H9 (cell line): ENCODE measurements around the gene GLUL. TPM values are rescaled to one million over a fixed set of nuclear protein-coding genes. Genes with fewer than 3 reads are reported as not detected.

ENCODE experiments used
- DNase-seq: peaks from one replicate; pipeline ENCODE4 v3.0.0-alpha.2; 2017
- H2AFZ ChIP-seq: one replicate; pipeline ENCODE4 v1.6.1; 2013; ENCODE audit warnings: mild to moderate bottlenecking, low read length, control low read depth, moderate library complexity
- H2AK5ac ChIP-seq: 2 replicates; pipeline ENCODE4 v1.6.1; 2013; ENCODE audit warnings: low read length, control low read depth, mixed read lengths; ENCODE audit not compliant: insufficient read length
- H2BK120ac ChIP-seq: one replicate; pipeline ENCODE4 v1.6.1; 2013; ENCODE audit warnings: low read depth, mild to moderate bottlenecking, low read length, control low read depth, inconsistent platforms; ENCODE audit not compliant: poor library complexity, severe bottlenecking
- H2BK12ac ChIP-seq: 2 replicates; pipeline ENCODE4 v1.6.1; 2013; ENCODE audit warnings: low read length, control low read depth, mixed read lengths, low read depth; ENCODE audit not compliant: insufficient read length
- H2BK15ac ChIP-seq: 2 replicates; pipeline ENCODE4 v1.6.1; 2013; ENCODE audit warnings: low read depth, low read length, control low read depth
- H2BK20ac ChIP-seq: one replicate; pipeline ENCODE4 v1.6.1; 2013; ENCODE audit warnings: low read depth, mild to moderate bottlenecking, low read length, control low read depth, inconsistent platforms; ENCODE audit not compliant: poor library complexity, severe bottlenecking
- H2BK5ac ChIP-seq: 2 replicates; pipeline ENCODE4 v1.6.1; 2013; ENCODE audit warnings: low read length, control low read depth, mixed read lengths; ENCODE audit not compliant: insufficient read length
- H3K14ac ChIP-seq: 2 replicates; pipeline ENCODE4 v1.6.1; 2013; ENCODE audit warnings: low read length, control low read depth; ENCODE audit not compliant: insufficient read depth
- H3K18ac ChIP-seq: 2 replicates; pipeline ENCODE4 v1.6.1; 2013; ENCODE audit warnings: low read depth, mild to moderate bottlenecking, mixed read lengths, low read length, control low read depth; ENCODE audit not compliant: insufficient read length
- H3K23ac ChIP-seq: 2 replicates; pipeline ENCODE4 v1.6.1; 2013; ENCODE audit warnings: low read length, control low read depth, mixed read lengths, low read depth; ENCODE audit not compliant: insufficient read length
- H3K23me2 ChIP-seq: 2 replicates; pipeline ENCODE4 v1.6.1; 2013; ENCODE audit warnings: low read depth, mild to moderate bottlenecking, mixed read lengths, low read length, control low read depth; ENCODE audit not compliant: insufficient read length, poor library complexity, severe bottlenecking
- H3K27ac ChIP-seq: 2 replicates; pipeline ENCODE4 v1.5.1; 2013; ENCODE audit warnings: low read length, control low read depth, mixed read lengths, low read depth; ENCODE audit not compliant: insufficient read length
- H3K27me3 ChIP-seq: 2 replicates; pipeline ENCODE4 v1.6.1; 2013; ENCODE audit warnings: low read length, control low read depth, inconsistent platforms; ENCODE audit not compliant: insufficient read depth
- H3K4ac ChIP-seq: 2 replicates; pipeline ENCODE4 v1.6.1; 2013; ENCODE audit warnings: low read depth, mild to moderate bottlenecking, control low read depth, inconsistent platforms, low read length, moderate library complexity
- H3K4me1 ChIP-seq: 2 replicates; pipeline ENCODE4 v1.6.1; 2013; ENCODE audit warnings: low read length, control low read depth, inconsistent platforms; ENCODE audit not compliant: insufficient read depth
- H3K4me2 ChIP-seq: 2 replicates; pipeline ENCODE4 v1.6.1; 2013; ENCODE audit warnings: low read length, control low read depth, mixed read lengths; ENCODE audit not compliant: insufficient read length, insufficient read depth
- H3K56ac ChIP-seq: 2 replicates; pipeline ENCODE4 v1.6.1; 2013; ENCODE audit warnings: low read depth, mild to moderate bottlenecking, mixed read lengths, low read length, control low read depth; ENCODE audit not compliant: insufficient read length
- H3K79me1 ChIP-seq: 2 replicates; pipeline ENCODE4 v1.6.1; 2013; ENCODE audit warnings: low read depth, mild to moderate bottlenecking, moderate library complexity, low read length, control low read depth, inconsistent platforms; ENCODE audit not compliant: insufficient read depth, poor library complexity, severe bottlenecking
- H3K79me2 ChIP-seq: 2 replicates; pipeline ENCODE4 v1.6.1; 2013; ENCODE audit warnings: low read length, control low read depth, inconsistent platforms; ENCODE audit not compliant: insufficient read depth
- H3K9ac ChIP-seq: 2 replicates; pipeline ENCODE4 v1.6.1; 2013; ENCODE audit warnings: low read length, control low read depth, mixed read lengths; ENCODE audit not compliant: insufficient read length; ENCODE audit errors: extremely low read depth
- H3K9me3 ChIP-seq: one replicate; pipeline ENCODE4 v1.6.1; 2013; ENCODE audit warnings: low read depth, low read length, inconsistent platforms; ENCODE audit not compliant: control insufficient read depth
- H3T11ph ChIP-seq: one replicate; pipeline ENCODE4 v1.6.1; 2013; ENCODE audit warnings: mild to moderate bottlenecking, low read length, control low read depth, inconsistent platforms
- H4K20me1 ChIP-seq: one replicate; pipeline ENCODE4 v1.6.1; 2013; ENCODE audit not compliant: control insufficient read depth, insufficient read length, insufficient read depth
- H4K5ac ChIP-seq: 2 replicates; pipeline ENCODE4 v1.6.1; 2013; ENCODE audit warnings: low read depth, mild to moderate bottlenecking, mixed read lengths, low read length, control low read depth; ENCODE audit not compliant: insufficient read length
- H4K8ac ChIP-seq: replicated peaks from 2 replicates; pipeline ENCODE4 v1.6.1; 2013; ENCODE audit warnings: low read length, control low read depth, mixed read lengths, low read depth; ENCODE audit not compliant: insufficient read length
- H4K91ac ChIP-seq: 2 replicates; pipeline ENCODE4 v1.6.1; 2013; ENCODE audit warnings: low read depth, mild to moderate bottlenecking, moderate library complexity, mixed read lengths, low read length, control low read depth; ENCODE audit not compliant: insufficient read length
- H3K27ac Mint-ChIP-seq, 3 experiments: 2 replicates in 2 of 3; 3 replicates in 1 of 3; pipeline ENCODE4 v1.8.0; 2020 to 2021; ENCODE audit warnings: mixed read lengths in 3 of 3, mild to moderate bottlenecking in 1 of 3, moderate library complexity in 1 of 3
- H3K27me3 Mint-ChIP-seq: 2 replicates; pipeline ENCODE4 v1.8.0; 2021; ENCODE audit warnings: low read depth, mild to moderate bottlenecking, moderate library complexity, mixed read lengths
- H3K36me3 Mint-ChIP-seq, 3 experiments: 2 replicates in 2 of 3; 3 replicates in 1 of 3; pipeline ENCODE4 v1.8.0; 2020 to 2021; ENCODE audit warnings: low read depth in 3 of 3, mixed read lengths in 3 of 3; ENCODE audit not compliant: insufficient read depth in 1 of 3
- H3K4me1 Mint-ChIP-seq, 2 experiments: 2 replicates each; pipeline ENCODE4 v1.8.0; 2020; ENCODE audit warnings: mixed read lengths in 2 of 2
- H3K4me3 Mint-ChIP-seq, 2 experiments: 2 replicates in 1 of 2; 3 replicates in 1 of 2; pipeline ENCODE4 v1.8.0; 2020 to 2021; ENCODE audit warnings: mild to moderate bottlenecking in 2 of 2, mixed read lengths in 2 of 2, moderate library complexity in 1 of 2
- H3K9me3 Mint-ChIP-seq, 2 experiments: 2 replicates in 1 of 2; 3 replicates in 1 of 2; pipeline ENCODE4 v1.8.0; 2020; ENCODE audit warnings: mild to moderate bottlenecking in 2 of 2, mixed read lengths in 2 of 2, moderate library complexity in 1 of 2
- WGBS: extraction: QIAGEN DNeasy Blood & Tissue Kit; methylation state at CpG from one replicate; pipeline ENCODE4 v1.1.7; 2013; ENCODE audit warnings: missing lambda C conversion rate, low lambda C conversion rate, mixed read lengths; ENCODE audit not compliant: insufficient read length; ENCODE audit errors: extremely low coverage; 5-methylcytosine and 5-hydroxymethylcytosine counted together
- total RNA-seq: library from RNA; stranded (reverse); gene quantifications from 2 replicates; pipeline ENCODE4 v1.2.1, GENCODE V29; 2021
- TF ChIP-seq, protein P1 (sequence below): fragments of 200-600 bp; sonication (generic); conservative IDR thresholded peaks from 3 replicates; pipeline ENCODE4 v1.8.0; 2021; ENCODE audit warnings: antibody characterized with exemption, mild to moderate bottlenecking

GLUL gene
- total RNA-seq, 1 experiment from 2014 or later, result 332 TPM

DNA sequence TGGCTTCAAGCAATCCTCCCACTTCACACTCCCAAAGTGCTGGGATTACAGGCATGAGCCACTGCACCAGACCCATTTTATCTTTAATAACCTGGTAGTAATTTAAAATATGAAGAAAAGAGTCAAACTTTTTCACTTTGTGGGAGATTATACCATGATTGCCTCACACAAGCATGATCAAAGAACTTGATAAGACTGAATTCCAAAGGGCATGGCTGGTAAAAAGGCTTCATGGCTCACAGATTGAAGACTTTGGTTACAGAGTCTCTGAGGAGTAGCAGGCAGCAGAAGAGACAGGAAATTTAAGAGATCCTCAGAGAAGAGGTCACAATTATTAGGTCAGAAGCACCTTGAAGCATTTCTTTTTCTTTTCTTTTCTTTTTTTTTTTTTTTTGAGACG, 42.0 kb upstream of the GLUL start:
- TF ChIP-seq, protein P1, sequence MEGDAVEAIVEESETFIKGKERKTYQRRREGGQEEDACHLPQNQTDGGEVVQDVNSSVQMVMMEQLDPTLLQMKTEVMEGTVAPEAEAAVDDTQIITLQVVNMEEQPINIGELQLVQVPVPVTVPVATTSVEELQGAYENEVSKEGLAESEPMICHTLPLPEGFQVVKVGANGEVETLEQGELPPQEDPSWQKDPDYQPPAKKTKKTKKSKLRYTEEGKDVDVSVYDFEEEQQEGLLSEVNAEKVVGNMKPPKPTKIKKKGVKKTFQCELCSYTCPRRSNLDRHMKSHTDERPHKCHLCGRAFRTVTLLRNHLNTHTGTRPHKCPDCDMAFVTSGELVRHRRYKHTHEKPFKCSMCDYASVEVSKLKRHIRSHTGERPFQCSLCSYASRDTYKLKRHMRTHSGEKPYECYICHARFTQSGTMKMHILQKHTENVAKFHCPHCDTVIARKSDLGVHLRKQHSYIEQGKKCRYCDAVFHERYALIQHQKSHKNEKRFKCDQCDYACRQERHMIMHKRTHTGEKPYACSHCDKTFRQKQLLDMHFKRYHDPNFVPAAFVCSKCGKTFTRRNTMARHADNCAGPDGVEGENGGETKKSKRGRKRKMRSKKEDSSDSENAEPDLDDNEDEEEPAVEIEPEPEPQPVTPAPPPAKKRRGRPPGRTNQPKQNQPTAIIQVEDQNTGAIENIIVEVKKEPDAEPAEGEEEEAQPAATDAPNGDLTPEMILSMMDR, result no peak
- no peak for DNase-seq
- H3K27me3 Mint-ChIP-seq, result no peaks in the 10 kb centered on the region
- H4K20me1 ChIP-seq, result no peaks in the 10 kb centered on the region
- H2AK5ac ChIP-seq, result no peak overlapping the region
- H3K23ac ChIP-seq, result no peak overlapping the region
- H3K14ac ChIP-seq, result no peak overlapping the region
- H2AFZ ChIP-seq, result no peak overlapping the region
- H3K4me1 ChIP-seq, result no peaks in the 10 kb centered on the region; the same call in 1 of the 2 replicates
- H3K4me1 Mint-ChIP-seq, result peaks cover 5 to 8% of the 10 kb centered on the region in 2 experiments
- no peaks in the 10 kb centered on the region for H3K23me2 ChIP-seq
- H3K79me1 ChIP-seq, result no peaks in the 10 kb centered on the region
- H3K9me3 ChIP-seq, result no peaks in the 10 kb centered on the region
- WGBS, result no CpG with 5 or more reads among the region's 1 CpG
- no peak overlapping the region for H3K27ac ChIP-seq
- no peak overlapping the region for H2BK12ac ChIP-seq
- no peak overlapping the region for H4K8ac ChIP-seq
- no peak overlapping the region for H2BK5ac ChIP-seq
- no peak overlapping the region for H3K27ac Mint-ChIP-seq
- no peak overlapping the region for H2BK20ac ChIP-seq
- no peak overlapping the region for H3K9ac ChIP-seq
- H3K4ac ChIP-seq, result no peak overlapping the region
- no peak overlapping the region for H4K91ac ChIP-seq
- H3K36me3 Mint-ChIP-seq, result peaks cover 3 to 4% (median 4%) of the 10 kb centered on the region in 3 experiments; a peak in 6 of 7 replicates
- no peak overlapping the region for H3K4me3 Mint-ChIP-seq
- no peak overlapping the region for H2BK15ac ChIP-seq
- H2BK120ac ChIP-seq, result no peak overlapping the region
- no peaks in the 10 kb centered on the region for H3K79me2 ChIP-seq
- no peaks in the 10 kb centered on the region for H3K27me3 ChIP-seq
- no peak overlapping the region for H3T11ph ChIP-seq
- no peak overlapping the region for H3K4me2 ChIP-seq
- H3K18ac ChIP-seq, result no peak overlapping the region
- H3K9me3 Mint-ChIP-seq, result peaks cover 7 to 9% of the 10 kb centered on the region in 2 experiments
- no peak overlapping the region for H4K5ac ChIP-seq
- H3K56ac ChIP-seq, result no peak overlapping the region
